ENCODE measurements around the gene ZFAND3. TPM values are rescaled to one million over a fixed set of nuclear protein-coding genes. Genes with fewer than 3 reads are reported as not detected.

ZFAND3 gene
- total and polyA plus RNA-seq, 2 of the 4 experiments (the other 2 are of a cell fraction), result 10.9 to 26.7 TPM

- DNase-seq (no peak), ATAC-seq (ENCODE audit: low read depth) (no peak)
- H3K4me1 ChIP-seq (ENCODE audit: control insufficient read depth, insufficient read depth, low read length), result no peaks in the 10 kb centered on the region
- no peak overlapping the region for H3K9ac ChIP-seq (ENCODE audit: low read depth, low read length)
- H4K20me1 ChIP-seq (ENCODE audit: insufficient read depth, low read length), result no peaks in the 10 kb centered on the region
- no peak overlapping the region for H2AK5ac ChIP-seq (ENCODE audit: low read depth, low read length)
- no peak overlapping the region for H4K8ac ChIP-seq (ENCODE audit: low read depth in 2 of 2, low read length in 2 of 2)
- BruUV-seq (replicated peaks), result no TSS peak
- no peak overlapping the region for H2BK120ac ChIP-seq (ENCODE audit: low read depth, low read length)
- no peak overlapping the region for H3K18ac ChIP-seq (ENCODE audit: low read depth, low read length)
- H3K9me3 ChIP-seq (ENCODE audit: control insufficient read depth, insufficient read depth, low read length), result no peaks in the 10 kb centered on the region
- H4K5ac ChIP-seq (ENCODE audit: low read depth, low read length), result no peak overlapping the region
- no peak overlapping the region for H3K4me3 ChIP-seq (ENCODE audit: insufficient read depth, low read depth, low read length)
- dilution Hi-C loops (cut with HindIII; ENCODE audit: low sequenced_read_pairs, unreplicated experiment) (no loop called here), in situ Hi-C loops (cut with MboI; ENCODE audit: low sequenced_read_pairs) (no loop called here), intact Hi-C loops (cut with micrococcal nuclease) (no loop called here)
- H2AFZ ChIP-seq (replicated peaks; ENCODE audit: low read length, poor library complexity), result no peak overlapping the region
- no peak overlapping the region for H3K56ac ChIP-seq (ENCODE audit: extremely low read depth, insufficient read depth, low read length)
- H3K27me3 ChIP-seq (ENCODE audit: control insufficient read depth, insufficient read depth, low read length), result no peaks in the 10 kb centered on the region
- no peak overlapping the region for H4K91ac ChIP-seq (ENCODE audit: insufficient read depth, low read depth, low read length)
- H3K79me1 ChIP-seq (ENCODE audit: low read depth in 1 of 2, low read length in 2 of 2), result no peaks in the 10 kb centered on the region; a peak in 1 of 4 replicates
- H3K9me1 ChIP-seq (ENCODE audit: insufficient read depth, low read length), result no peaks in the 10 kb centered on the region; the same call in 1 of the 2 replicates
- no peak overlapping the region for H2BK5ac ChIP-seq (ENCODE audit: low read depth, low read length, poor library complexity, severe bottlenecking)
- H2AK9ac ChIP-seq (replicated peaks; ENCODE audit: low read depth, low read length, poor library complexity), result no peak overlapping the region
- no peak overlapping the region for H3K27ac ChIP-seq (ENCODE audit: insufficient read depth, low read length)
- no peak overlapping the region for H3K14ac ChIP-seq (replicated peaks; ENCODE audit: low read depth, low read length)
- H3K36me3 ChIP-seq (ENCODE audit: control insufficient read depth, insufficient read depth, low read length), result no peaks in the 10 kb centered on the region
- no peak overlapping the region for H3K4ac ChIP-seq (ENCODE audit: low read depth, low read length)
- 74% methylated on average over 11 of the region's 32 CpGs; no CpG with 5 or more reads in 1 of the 2 experiments for WGBS, 2 experiments (ENCODE audit: extremely low coverage in 2 of 2, insufficient read length in 1 of 2)
- ChIA-PET CTCF (no interaction called here), POLR2A (ENCODE audit: unreplicated experiment) (no interaction called here)
- H3K4me2 ChIP-seq (ENCODE audit: low read depth, low read length), result no peak overlapping the region
- H2BK20ac ChIP-seq (ENCODE audit: low read depth, low read length), result no peak overlapping the region
- H2BK15ac ChIP-seq (ENCODE audit: low read depth, low read length), result no peak overlapping the region
- TF ChIP-seq NFE2L2 (IDR thresholded peaks at IDR 0.05; ENCODE audit: low read depth, low read length), result no peak
- no peak for TF ChIP-seq RAD21 (IDR thresholded peaks at IDR 0.05; ENCODE audit: low read length)
- no peak for TF ChIP-seq USF2 (IDR thresholded peaks at IDR 0.05; ENCODE audit: low read depth, low read length)
- H3K23ac ChIP-seq (ENCODE audit: low read depth, low read length), result no peak overlapping the region
Observed at GRCh38 chr6:38166411-38167240, 347.1 kb downstream of the ZFAND3 start.

All from IMR-90 (cell line).